ENCODE measurements around the gene LRBA. TPM values are rescaled to one million over a fixed set of nuclear protein-coding genes. Genes with fewer than 3 reads are reported as not detected.
A peak's percentile ranks its signal among the peaks of the same experiment; 100 is the strongest.

LRBA gene
- total and polyA plus RNA-seq, 2 donors (not counting 1 experiment from before 2014, with no cell fraction given), result 16.4 to 36.7 TPM

DNA sequence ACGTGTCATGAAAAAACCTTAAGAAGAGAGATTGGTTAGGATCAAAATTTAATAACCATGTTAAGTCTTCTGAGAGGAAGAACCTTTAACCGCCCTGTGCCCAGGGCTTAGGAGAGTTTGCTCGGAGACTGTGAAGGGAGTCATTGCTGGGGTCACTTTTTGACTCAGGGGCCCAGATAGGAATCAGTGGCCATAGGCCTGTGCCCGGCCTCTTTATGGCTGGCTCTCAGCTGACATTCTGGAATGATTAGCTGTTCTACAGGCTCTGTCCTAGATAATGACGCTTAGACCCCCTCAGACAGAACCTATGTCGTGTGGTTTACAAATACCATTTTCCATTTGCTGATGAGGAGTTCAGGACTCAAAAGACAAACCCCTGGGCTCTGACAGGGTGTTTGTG, 762.8 kb downstream of the LRBA start:
- peaks cover 2% of the 10 kb centered on the region for H3K36me3 ChIP-seq (ENCODE audit: control insufficient read depth, insufficient read depth, low read length)

DNA sequence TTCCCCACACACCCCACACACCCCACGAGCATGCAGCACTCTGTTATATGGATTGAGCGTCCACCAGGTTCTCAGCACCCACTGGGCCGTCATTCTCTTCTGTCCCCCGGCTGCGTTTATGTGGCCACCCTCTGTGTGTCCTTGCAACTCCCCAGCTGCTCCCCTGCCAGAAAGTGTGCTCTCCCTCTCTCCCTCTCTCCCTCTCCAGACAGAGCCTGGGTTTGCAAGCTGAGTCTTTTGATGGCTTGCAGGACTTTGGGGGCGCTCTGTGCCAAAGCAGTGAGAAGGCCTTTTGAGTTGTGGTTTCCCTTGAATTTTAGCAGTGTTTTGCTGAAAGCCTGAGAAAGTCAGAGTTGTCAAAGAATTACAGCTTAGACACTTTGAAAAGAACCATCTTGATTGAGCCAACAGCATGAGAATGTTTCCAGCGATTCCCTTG, 763.3 kb downstream of the LRBA start:
- Histone ChIP-seq H2AFZ (ENCODE audit: low read length) (no peak overlapping the region), H3K4me2 (ENCODE audit: extremely low read depth, insufficient read depth, low read length) (no peak overlapping the region), H3K9ac (ENCODE audit: insufficient read depth, low read length) (no peak overlapping the region), H3K27ac (ENCODE audit: insufficient read depth, low read length) (no peak overlapping the region), H3K4me1 (ENCODE audit: control insufficient read depth, extremely low read depth, insufficient read depth, low read length) (no peaks in the 10 kb centered on the region), H3K4me3 (replicated peaks in 1 of 4; ENCODE audit: control extremely low read depth in 1 of 4, insufficient read depth in 1 of 4, low read depth in 3 of 4, low read length in 4 of 4) (no peak overlapping the region), H3K9me3 (ENCODE audit: control insufficient read depth, insufficient read depth, low read depth, low read length) (no peaks in the 10 kb centered on the region), H3K79me2 (ENCODE audit: control insufficient read depth, insufficient read depth, low read length) (no peaks in the 10 kb centered on the region), H3K36me3 (ENCODE audit: control insufficient read depth, insufficient read depth, low read length) (peaks cover 2% of the 10 kb centered on the region), H3K27me3 (ENCODE audit: control insufficient read depth, insufficient read depth, low read length) (no peaks in the 10 kb centered on the region), H4K20me1 (ENCODE audit: control insufficient read depth, extremely low read depth, insufficient read depth, low read length) (no peaks in the 10 kb centered on the region)
- TF ChIP-seq, protein P1, sequence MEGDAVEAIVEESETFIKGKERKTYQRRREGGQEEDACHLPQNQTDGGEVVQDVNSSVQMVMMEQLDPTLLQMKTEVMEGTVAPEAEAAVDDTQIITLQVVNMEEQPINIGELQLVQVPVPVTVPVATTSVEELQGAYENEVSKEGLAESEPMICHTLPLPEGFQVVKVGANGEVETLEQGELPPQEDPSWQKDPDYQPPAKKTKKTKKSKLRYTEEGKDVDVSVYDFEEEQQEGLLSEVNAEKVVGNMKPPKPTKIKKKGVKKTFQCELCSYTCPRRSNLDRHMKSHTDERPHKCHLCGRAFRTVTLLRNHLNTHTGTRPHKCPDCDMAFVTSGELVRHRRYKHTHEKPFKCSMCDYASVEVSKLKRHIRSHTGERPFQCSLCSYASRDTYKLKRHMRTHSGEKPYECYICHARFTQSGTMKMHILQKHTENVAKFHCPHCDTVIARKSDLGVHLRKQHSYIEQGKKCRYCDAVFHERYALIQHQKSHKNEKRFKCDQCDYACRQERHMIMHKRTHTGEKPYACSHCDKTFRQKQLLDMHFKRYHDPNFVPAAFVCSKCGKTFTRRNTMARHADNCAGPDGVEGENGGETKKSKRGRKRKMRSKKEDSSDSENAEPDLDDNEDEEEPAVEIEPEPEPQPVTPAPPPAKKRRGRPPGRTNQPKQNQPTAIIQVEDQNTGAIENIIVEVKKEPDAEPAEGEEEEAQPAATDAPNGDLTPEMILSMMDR (conservative IDR thresholded peaks at IDR 0.05 in 1 of 2, IDR thresholded peaks at IDR 0.05 in 1 of 2; ENCODE audit: low read depth in 1 of 2, low read length in 2 of 2), result no peak
- TF ChIP-seq EZH2 (IDR thresholded peaks at IDR 0.05; ENCODE audit: low read length, missing control alignments), result no peak
- peak in 1 of 2 donors; percentile 46 for DNase-seq (ENCODE audit: low read depth in 2 of 2)

More for the DNA sequence above, 762.8 kb downstream of the LRBA start:
- Histone ChIP-seq H3K4me3 (replicated peaks in 1 of 4; ENCODE audit: control extremely low read depth in 1 of 4, insufficient read depth in 1 of 4, low read depth in 3 of 4, low read length in 4 of 4) (no peak overlapping the region), H3K9ac (ENCODE audit: insufficient read depth, low read length) (no peak overlapping the region), H2AFZ (ENCODE audit: low read length) (no peak overlapping the region), H3K4me1 (ENCODE audit: control insufficient read depth, extremely low read depth, insufficient read depth, low read length) (no peaks in the 10 kb centered on the region), H3K27me3 (ENCODE audit: control insufficient read depth, insufficient read depth, low read length) (no peaks in the 10 kb centered on the region), H4K20me1 (ENCODE audit: control insufficient read depth, extremely low read depth, insufficient read depth, low read length) (no peaks in the 10 kb centered on the region), H3K27ac (ENCODE audit: insufficient read depth, low read length) (no peak overlapping the region), H3K4me2 (ENCODE audit: extremely low read depth, insufficient read depth, low read length) (no peak overlapping the region), H3K79me2 (ENCODE audit: control insufficient read depth, insufficient read depth, low read length) (no peaks in the 10 kb centered on the region), H3K9me3 (ENCODE audit: control insufficient read depth, insufficient read depth, low read depth, low read length) (no peaks in the 10 kb centered on the region)
- no peak for DNase-seq (ENCODE audit: low read depth in 2 of 2)
- TF ChIP-seq, protein P1 (conservative IDR thresholded peaks at IDR 0.05 in 1 of 2, IDR thresholded peaks at IDR 0.05 in 1 of 2; ENCODE audit: low read depth in 1 of 2, low read length in 2 of 2), result no peak
- TF ChIP-seq EZH2 (IDR thresholded peaks at IDR 0.05; ENCODE audit: low read length, missing control alignments), result no peak

DNA sequence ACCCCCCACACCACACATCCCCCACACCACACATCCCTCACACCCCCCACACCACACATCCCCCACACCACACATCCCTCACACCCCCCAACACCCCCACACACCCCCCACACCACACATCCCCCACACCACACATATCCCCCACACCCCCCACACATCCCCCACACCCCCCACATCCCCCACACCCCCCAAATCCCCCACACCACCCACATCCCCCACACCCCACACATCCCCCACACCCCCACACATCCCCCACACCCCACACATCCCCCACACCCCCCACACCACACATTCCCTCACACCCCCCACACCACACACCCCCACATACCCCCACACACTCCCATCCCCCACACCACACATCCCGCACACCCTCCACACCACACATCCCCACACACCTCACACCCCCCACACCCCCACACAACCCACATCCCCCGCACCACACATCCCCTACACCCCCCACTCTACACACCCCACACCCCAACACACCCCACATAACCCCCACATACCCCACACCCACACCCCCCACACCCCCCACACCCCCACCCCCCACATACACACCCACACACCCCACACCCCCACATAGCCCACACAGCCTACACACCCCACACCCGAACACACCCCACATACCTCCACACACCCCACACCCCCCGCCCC, 764.0 kb downstream of the LRBA start:
- Histone ChIP-seq H3K9ac (ENCODE audit: insufficient read depth, low read length) (no peak overlapping the region), H3K4me2 (ENCODE audit: extremely low read depth, insufficient read depth, low read length) (no peak overlapping the region), H3K36me3 (ENCODE audit: control insufficient read depth, insufficient read depth, low read length) (peaks cover 2% of the 10 kb centered on the region), H3K27me3 (ENCODE audit: control insufficient read depth, insufficient read depth, low read length) (no peaks in the 10 kb centered on the region), H4K20me1 (ENCODE audit: control insufficient read depth, extremely low read depth, insufficient read depth, low read length) (no peaks in the 10 kb centered on the region), H3K79me2 (ENCODE audit: control insufficient read depth, insufficient read depth, low read length) (no peaks in the 10 kb centered on the region), H2AFZ (ENCODE audit: low read length) (no peak overlapping the region), H3K27ac (ENCODE audit: insufficient read depth, low read length) (no peak overlapping the region), H3K4me1 (ENCODE audit: control insufficient read depth, extremely low read depth, insufficient read depth, low read length) (no peaks in the 10 kb centered on the region), H3K4me3 (replicated peaks in 1 of 4; ENCODE audit: control extremely low read depth in 1 of 4, insufficient read depth in 1 of 4, low read depth in 3 of 4, low read length in 4 of 4) (no peak overlapping the region), H3K9me3 (ENCODE audit: control insufficient read depth, insufficient read depth, low read depth, low read length) (no peaks in the 10 kb centered on the region)
- no peak for TF ChIP-seq EZH2 (IDR thresholded peaks at IDR 0.05; ENCODE audit: low read length, missing control alignments)
- TF ChIP-seq, protein P1 (conservative IDR thresholded peaks at IDR 0.05 in 1 of 2, IDR thresholded peaks at IDR 0.05 in 1 of 2; ENCODE audit: low read depth in 1 of 2, low read length in 2 of 2), result no peak
- DNase-seq (ENCODE audit: low read depth in 2 of 2), result no peak

Data from fibroblast of lung (primary cell).